ENCODE results near the gene TMEM80.
A peak's percentile ranks its signal among the peaks of the same experiment; 100 is the strongest.
"Not testable (repeated sequence)": the region's sequence is repeated elsewhere in the genome, so short reads cannot be mapped to it uniquely, and the experiment has no call there.

Gene TMEM80

GRCh38 chr11:695538-696248 lies at the start of gene TMEM80:
Gene TMEM80, plus strand, starts transcription at chr11:695816. Its CDS starts 12 bp downstream, at chr11:695828.
- DNase-seq (ENCODE audit: low spot score in 2 of 2) (peak; percentile 97 to 98), ATAC-seq (ENCODE audit: low read depth) (peak; percentile 66)
- Mint-ChIP-seq H3K4me1 (peaks cover 29% of the 10 kb centered on the region), H3K36me3 (peaks cover 5% of the 10 kb centered on the region), H3K4me3 (peak within 1 kb of the TSS; percentile 85), H3K27me3 (no peaks in the 10 kb centered on the region), H3K9me3 (no peaks in the 10 kb centered on the region), H3K27ac (peak within 1 kb of the TSS; percentile 89)

- Mint-ChIP-seq H3K27ac (no peak overlapping the region), H3K4me1 (peaks cover 2% of the 10 kb centered on the region), H3K4me3 (no peak overlapping the region), H3K27me3 (no peaks in the 10 kb centered on the region), H3K36me3 (peaks cover 10% of the 10 kb centered on the region), H3K9me3 (no peaks in the 10 kb centered on the region)
- DNase-seq (ENCODE audit: low spot score in 2 of 2) (no peak), ATAC-seq (ENCODE audit: low read depth) (no peak)
Measured at GRCh38 chr11:646214-646613, 49.4 kb upstream of the TMEM80 start.

DNA sequence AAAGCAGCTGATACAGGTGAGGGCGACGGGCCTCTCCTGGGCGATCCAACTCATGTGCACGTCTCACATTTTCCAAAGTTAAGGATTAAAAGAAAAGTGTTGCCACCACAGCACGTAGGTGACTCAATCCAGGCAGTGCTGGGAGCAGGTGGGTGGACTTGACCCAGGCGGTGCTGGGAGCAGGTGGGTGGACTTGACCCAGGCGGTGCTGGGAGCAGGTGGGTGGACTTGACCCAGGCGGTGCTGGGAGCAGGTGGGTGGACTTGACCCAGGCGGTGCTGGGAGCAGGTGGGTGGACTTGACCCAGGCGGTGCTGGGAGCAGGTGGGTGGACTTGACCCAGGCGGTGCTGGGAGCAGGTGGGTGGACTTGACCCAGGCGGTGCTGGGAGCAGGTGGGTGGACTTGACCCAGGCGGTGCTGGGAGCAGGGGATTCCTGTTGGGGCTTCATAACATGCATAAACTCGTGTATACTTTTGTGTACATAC lies 47.9 kb upstream of the TMEM80 start:
- peaks cover 10% of the 10 kb centered on the region for H3K36me3 Mint-ChIP-seq
- H3K4me1 Mint-ChIP-seq; H3K27me3 Mint-ChIP-seq; ATAC-seq (ENCODE audit: low read depth); DNase-seq (ENCODE audit: low spot score in 2 of 2); H3K4me3 Mint-ChIP-seq; H3K27ac Mint-ChIP-seq; H3K9me3 Mint-ChIP-seq: not testable (repeated sequence)

GRCh38 chr11:650482-650881 lies 45.1 kb upstream of the TMEM80 start:
- H3K27me3 Mint-ChIP-seq, result no peaks in the 10 kb centered on the region
- peaks cover 10% of the 10 kb centered on the region for H3K36me3 Mint-ChIP-seq
- no peak overlapping the region for H3K27ac Mint-ChIP-seq
- ATAC-seq (ENCODE audit: low read depth) (no peak), DNase-seq (ENCODE audit: low spot score in 2 of 2) (no peak)
- no peaks in the 10 kb centered on the region for H3K9me3 Mint-ChIP-seq
- no peak overlapping the region for H3K4me3 Mint-ChIP-seq
- H3K4me1 Mint-ChIP-seq, result peaks cover 2% of the 10 kb centered on the region

DNA sequence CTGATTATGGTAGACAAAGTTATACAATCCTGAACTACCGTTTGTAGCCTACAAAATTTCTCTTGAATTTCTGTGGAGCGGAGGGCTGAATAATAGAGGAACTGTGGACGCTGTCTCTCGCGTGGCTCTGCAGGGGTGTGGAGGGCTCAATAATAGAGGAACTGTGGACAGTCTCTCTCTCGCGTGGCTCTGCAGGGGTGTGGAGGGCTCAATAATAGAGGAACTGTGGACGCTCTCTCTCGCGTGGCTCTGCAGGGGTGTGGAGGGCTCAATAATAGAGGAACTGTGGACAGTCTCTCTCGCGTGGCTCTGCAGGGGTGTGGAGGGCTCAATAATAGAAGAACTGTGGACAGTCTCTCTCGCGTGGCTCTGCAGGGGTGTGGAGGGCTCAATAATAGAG lies 42.5 kb upstream of the TMEM80 start:
- not testable (repeated sequence) for H3K4me3 Mint-ChIP-seq; H3K27ac Mint-ChIP-seq; H3K36me3 Mint-ChIP-seq; H3K27me3 Mint-ChIP-seq; DNase-seq (ENCODE audit: low spot score in 2 of 2); ATAC-seq (ENCODE audit: low read depth); H3K9me3 Mint-ChIP-seq; H3K4me1 Mint-ChIP-seq

DNA sequence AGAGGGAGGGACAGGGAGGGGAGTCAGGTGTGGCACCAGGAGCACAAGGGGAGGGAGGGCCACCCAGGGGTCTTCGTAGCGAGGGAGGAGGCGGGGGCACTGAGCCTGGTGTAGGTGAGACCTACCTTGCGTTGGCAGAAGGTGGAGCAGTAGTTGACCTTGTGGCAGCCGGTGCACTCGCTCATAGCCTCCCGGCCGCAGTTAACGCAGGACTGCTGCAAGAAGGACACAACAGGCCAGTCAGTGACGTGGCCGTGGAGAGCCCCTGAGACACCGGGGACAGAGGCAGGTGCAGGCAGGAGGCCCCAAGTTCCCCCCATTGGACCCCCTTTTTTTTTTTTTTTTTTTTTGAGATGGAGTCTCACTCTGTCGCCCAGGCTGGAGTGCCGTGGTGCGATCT lies 41.8 kb upstream of the TMEM80 start:
- H3K4me1 Mint-ChIP-seq, result no peaks in the 10 kb centered on the region
- H3K27me3 Mint-ChIP-seq, result no peaks in the 10 kb centered on the region
- no peaks in the 10 kb centered on the region for H3K9me3 Mint-ChIP-seq
- H3K4me3 Mint-ChIP-seq, result no peak overlapping the region
- peaks cover 10% of the 10 kb centered on the region for H3K36me3 Mint-ChIP-seq
- DNase-seq (ENCODE audit: low spot score in 2 of 2) (no peak), ATAC-seq (ENCODE audit: low read depth) (no peak)
- no peak overlapping the region for H3K27ac Mint-ChIP-seq

DNA sequence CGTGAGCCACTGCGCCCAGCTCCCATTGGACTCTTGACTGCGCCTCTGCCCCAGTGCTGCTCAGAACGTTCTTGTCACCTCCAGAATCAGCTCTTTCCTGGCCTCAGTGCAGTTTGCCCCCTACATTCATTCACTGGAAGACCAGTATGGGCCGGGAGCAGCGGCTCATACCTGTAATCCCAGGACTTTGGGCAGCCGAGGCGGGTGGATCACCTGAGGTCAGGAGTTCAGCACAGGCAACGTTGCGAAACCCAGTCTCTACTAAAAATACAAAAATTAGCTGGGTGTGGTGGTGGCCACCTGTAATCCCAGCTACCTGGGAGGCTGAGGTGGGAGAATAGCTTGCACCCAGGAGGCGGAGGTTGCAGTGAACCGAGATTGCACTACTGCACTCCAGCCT lies 41.2 kb upstream of the TMEM80 start:
- H3K4me1 Mint-ChIP-seq; H3K27me3 Mint-ChIP-seq; H3K36me3 Mint-ChIP-seq; H3K4me3 Mint-ChIP-seq; DNase-seq (ENCODE audit: low spot score in 2 of 2); H3K9me3 Mint-ChIP-seq; ATAC-seq (ENCODE audit: low read depth); H3K27ac Mint-ChIP-seq: not testable (repeated sequence)

- no peaks in the 10 kb centered on the region for H3K4me1 Mint-ChIP-seq
- no peaks in the 10 kb centered on the region for H3K9me3 Mint-ChIP-seq
- H3K4me3 Mint-ChIP-seq, result no peak overlapping the region
- DNase-seq (ENCODE audit: low spot score in 2 of 2) (no peak), ATAC-seq (ENCODE audit: low read depth) (no peak)
- H3K27me3 Mint-ChIP-seq, result no peaks in the 10 kb centered on the region
- peaks cover 10% of the 10 kb centered on the region for H3K36me3 Mint-ChIP-seq
- H3K27ac Mint-ChIP-seq, result no peak overlapping the region
Measured at GRCh38 chr11:655036-655726, 40.4 kb upstream of the TMEM80 start.

GRCh38 chr11:656426-656825 lies 39.2 kb upstream of the TMEM80 start:
- Mint-ChIP-seq H3K4me1 (no peaks in the 10 kb centered on the region), H3K9me3 (no peaks in the 10 kb centered on the region), H3K27me3 (no peaks in the 10 kb centered on the region), H3K36me3 (peaks cover 8% of the 10 kb centered on the region), H3K4me3 (no peak overlapping the region), H3K27ac (no peak overlapping the region)
- no peak for DNase-seq (ENCODE audit: low spot score in 2 of 2)
- no peak for ATAC-seq (ENCODE audit: low read depth)

GRCh38 chr11:656866-657265 lies 38.8 kb upstream of the TMEM80 start:
- H3K4me1 Mint-ChIP-seq, result no peaks in the 10 kb centered on the region
- no peak for DNase-seq (ENCODE audit: low spot score in 2 of 2)
- no peaks in the 10 kb centered on the region for H3K27me3 Mint-ChIP-seq
- no peak for ATAC-seq (ENCODE audit: low read depth)
- H3K4me3 Mint-ChIP-seq, result no peak overlapping the region
- H3K9me3 Mint-ChIP-seq, result no peaks in the 10 kb centered on the region
- no peak overlapping the region for H3K27ac Mint-ChIP-seq
- H3K36me3 Mint-ChIP-seq, result peaks cover 8% of the 10 kb centered on the region

GRCh38 chr11:657691-658126 lies 37.9 kb upstream of the TMEM80 start:
- Mint-ChIP-seq H3K4me3 (no peak overlapping the region), H3K36me3 (peaks cover 5% of the 10 kb centered on the region), H3K27ac (no peak overlapping the region), H3K27me3 (no peaks in the 10 kb centered on the region), H3K9me3 (no peaks in the 10 kb centered on the region), H3K4me1 (peaks cover 2% of the 10 kb centered on the region)
- ATAC-seq (ENCODE audit: low read depth) (no peak), DNase-seq (ENCODE audit: low spot score in 2 of 2) (no peak)

DNA sequence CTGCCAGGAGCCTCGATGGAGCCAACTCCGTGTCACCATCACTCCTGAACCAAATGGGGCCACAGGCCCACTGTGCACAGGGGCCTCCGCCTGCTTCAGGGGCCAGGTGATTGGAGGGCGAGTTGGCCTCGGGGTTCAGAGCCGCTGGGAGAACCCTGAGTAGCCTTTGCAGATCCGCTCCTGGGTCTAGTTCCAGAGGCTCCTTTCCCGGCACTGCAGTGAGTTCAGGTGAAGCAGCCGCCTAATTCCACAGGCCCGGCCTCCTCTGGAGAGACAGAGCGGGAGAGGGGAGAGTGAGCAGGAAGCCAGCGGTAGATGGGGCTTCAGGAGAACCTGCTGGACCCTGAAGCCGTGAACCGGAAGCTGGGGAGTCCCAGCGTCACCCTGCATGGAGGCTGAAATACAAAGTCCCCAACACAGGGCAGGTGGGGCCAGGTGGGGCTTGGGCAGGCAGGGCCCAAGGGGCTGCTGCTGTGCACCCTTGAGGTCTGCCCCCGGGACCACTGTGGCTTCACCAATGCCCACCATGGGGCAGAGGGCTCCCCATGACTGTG lies 36.0 kb upstream of the TMEM80 start:
- H3K9me3 Mint-ChIP-seq, result no peaks in the 10 kb centered on the region

GRCh38 chr11:660281-660680 lies 35.3 kb upstream of the TMEM80 start:
- H3K36me3 Mint-ChIP-seq, result peaks cover 3% of the 10 kb centered on the region
- no peak overlapping the region for H3K4me3 Mint-ChIP-seq

More for the DNA sequence above, 36.0 kb upstream of the TMEM80 start:
- ATAC-seq (ENCODE audit: low read depth) (peak; percentile 21), DNase-seq (ENCODE audit: low spot score in 2 of 2) (no peak)
- Mint-ChIP-seq H3K4me3 (no peak overlapping the region), H3K36me3 (peaks cover 3% of the 10 kb centered on the region), H3K4me1 (peaks cover 4% of the 10 kb centered on the region), H3K27ac (no peak overlapping the region), H3K27me3 (no peaks in the 10 kb centered on the region)

DNA sequence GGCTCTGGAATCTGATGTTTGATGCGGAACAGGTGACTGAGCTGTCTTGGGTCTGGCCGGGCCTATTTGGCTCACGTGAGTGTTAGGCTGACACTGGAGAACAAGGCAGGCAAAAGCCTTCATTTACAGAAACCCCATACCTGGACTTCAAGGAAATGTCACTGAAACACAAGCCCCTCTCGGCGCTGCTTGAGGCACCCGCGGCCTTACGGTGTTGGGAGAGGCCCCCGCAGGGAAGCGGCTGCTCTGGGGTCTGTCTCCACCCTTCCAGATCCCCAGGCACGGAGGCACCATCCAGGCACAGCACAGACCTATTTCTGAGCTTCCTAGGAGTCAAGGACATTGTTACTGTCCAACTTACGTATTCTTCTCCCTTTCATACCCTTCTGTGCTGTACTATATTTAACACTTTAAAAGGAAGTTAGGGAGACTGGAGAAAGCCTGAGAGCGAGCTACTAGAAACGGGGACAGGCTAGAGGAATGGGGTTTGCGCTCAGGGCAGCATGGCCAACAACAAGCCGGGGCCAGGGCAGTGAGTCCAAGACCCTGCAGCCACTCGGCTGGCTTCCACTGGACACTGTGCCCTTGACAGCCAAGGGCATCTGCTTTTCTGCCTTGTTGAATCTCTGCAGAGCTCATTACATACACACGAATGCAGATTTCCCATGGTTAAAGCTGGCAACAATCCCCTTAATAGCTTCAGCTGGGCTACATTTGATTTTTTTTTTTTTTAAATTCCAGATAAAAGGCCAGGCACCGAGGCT lies 34.8 kb upstream of the TMEM80 start:
- Mint-ChIP-seq H3K9me3 (no peaks in the 10 kb centered on the region), H3K4me3 (no peak overlapping the region), H3K27me3 (no peaks in the 10 kb centered on the region), H3K36me3 (peaks cover 3% of the 10 kb centered on the region), H3K27ac (no peak overlapping the region), H3K4me1 (peaks cover 4% of the 10 kb centered on the region)
- no peak for ATAC-seq (ENCODE audit: low read depth)
- DNase-seq (ENCODE audit: low spot score in 2 of 2), result no peak

More at GRCh38 chr11:660281-660680, 35.3 kb upstream of the TMEM80 start:
- DNase-seq (ENCODE audit: low spot score in 2 of 2) (no peak), ATAC-seq (ENCODE audit: low read depth) (no peak)
- H3K4me1 Mint-ChIP-seq, result peaks cover 4% of the 10 kb centered on the region
- no peaks in the 10 kb centered on the region for H3K27me3 Mint-ChIP-seq
- no peaks in the 10 kb centered on the region for H3K9me3 Mint-ChIP-seq
- H3K27ac Mint-ChIP-seq, result no peak overlapping the region
